Medulla oblongata (tissue), 1 donor: ENCODE measurements around the gene FOXA1.

Source experiments
- DNase-seq: peaks from one replicate; pipeline ENCODE4 v3.0.0-alpha.2; 2015; ENCODE audit errors: extremely low spot score

Gene FOXA1

DNA sequence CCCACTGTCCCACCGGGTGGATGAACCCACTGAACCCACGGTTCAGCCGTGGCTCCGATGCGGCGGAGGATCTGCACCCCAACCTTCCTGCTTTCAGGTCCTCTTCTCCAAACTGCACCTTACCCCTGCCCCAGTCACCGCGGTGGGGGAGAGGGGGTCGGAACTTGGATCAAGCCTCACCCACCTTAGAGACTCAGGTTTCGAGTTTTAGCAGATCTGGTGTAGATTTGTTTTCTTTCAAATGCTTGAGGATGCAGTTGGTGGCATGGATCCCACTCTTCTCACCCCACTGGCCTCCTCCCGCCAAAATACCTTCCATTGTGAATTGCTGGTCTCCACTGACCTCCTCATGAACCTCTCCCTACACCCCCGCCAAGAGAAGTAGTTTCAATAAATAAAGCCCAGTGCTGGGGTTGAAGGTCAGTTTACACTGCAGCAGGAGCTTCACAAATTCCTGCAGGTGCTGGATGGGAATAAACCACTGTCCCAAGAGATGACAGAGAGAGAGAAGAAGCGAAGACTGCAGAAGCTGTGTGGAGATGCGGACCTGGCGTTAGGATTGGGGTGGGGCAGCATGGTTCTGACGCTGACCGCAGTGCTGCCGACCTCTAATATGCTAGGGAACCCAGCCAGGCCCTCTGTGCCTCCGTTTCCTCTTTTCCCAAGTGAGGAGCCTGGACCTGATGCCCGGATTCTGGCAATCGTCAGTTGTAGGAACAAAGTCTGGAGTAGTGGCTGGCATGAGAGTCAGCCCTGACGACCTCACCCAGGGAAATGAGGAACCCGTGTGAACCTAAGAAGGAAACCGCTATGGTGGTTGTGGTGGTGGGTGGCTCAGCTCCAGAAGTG is 7.8 kb upstream of the FOXA1 start:
- DNase-seq: no peak

DNA sequence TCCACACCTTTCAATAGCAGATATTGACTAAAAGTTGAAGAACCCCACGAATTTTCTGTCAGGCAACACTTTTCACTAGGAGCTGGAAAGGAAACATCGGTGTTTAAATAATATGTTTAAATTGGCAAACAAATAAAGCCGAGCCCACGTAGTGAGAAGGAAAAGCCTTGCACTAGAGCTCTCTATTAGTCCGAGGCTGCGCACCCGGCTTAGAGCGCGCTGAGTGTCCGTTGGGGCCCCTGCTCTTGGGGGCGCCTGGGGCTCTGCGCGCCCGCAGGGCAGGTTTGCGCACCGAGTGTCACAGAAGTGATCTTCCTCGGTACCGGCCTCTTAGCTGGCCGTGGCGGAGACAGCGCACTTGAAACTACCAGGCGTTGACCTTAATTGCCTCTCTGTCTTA is 6.8 kb upstream of the FOXA1 start:
- no peak for DNase-seq

DNA sequence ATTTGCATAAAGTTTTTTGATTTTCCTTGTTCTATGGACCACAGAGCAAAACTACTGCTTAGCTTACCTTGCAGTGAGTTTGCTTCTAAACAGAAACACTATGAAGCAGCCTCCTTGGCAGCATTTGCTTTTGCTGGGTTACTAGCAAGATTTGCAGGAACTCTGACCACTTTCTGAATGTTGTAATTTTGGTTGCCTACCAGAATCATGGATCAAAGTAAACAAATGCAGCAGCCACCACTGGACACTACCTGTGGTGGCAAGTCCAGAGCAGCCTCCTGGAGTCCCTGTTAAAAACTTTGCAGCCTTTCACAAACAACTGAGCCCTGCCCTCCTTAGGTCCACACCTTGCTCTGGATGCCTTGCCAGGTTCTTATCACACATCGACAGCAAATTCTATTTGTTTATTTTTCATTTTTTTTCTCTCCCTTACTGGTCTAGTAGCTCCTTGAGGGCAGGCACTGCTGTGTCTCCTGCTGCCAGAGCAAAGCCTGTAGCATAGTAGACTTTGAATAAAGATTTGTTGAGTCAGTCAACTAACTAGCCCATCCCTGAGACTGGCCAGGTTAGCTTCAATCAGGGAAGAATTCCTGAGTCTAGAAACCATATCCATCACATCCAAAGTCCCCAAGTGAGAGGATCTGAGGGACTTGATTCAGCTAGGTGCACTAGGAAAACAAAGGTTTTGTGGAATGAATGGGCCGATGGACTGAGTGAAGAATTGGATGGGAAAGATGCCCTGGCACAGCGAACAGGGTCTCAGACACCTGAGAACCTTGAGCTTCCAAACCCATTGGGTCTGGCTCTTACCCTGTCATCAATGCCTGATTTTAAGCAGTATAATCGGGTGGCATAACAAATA is 6.1 kb upstream of the FOXA1 start:
- DNase-seq: no peak

- no peak for DNase-seq
Observed at GRCh38 chr14:37599507-37600368, 4.7 kb upstream of the FOXA1 start.

DNA sequence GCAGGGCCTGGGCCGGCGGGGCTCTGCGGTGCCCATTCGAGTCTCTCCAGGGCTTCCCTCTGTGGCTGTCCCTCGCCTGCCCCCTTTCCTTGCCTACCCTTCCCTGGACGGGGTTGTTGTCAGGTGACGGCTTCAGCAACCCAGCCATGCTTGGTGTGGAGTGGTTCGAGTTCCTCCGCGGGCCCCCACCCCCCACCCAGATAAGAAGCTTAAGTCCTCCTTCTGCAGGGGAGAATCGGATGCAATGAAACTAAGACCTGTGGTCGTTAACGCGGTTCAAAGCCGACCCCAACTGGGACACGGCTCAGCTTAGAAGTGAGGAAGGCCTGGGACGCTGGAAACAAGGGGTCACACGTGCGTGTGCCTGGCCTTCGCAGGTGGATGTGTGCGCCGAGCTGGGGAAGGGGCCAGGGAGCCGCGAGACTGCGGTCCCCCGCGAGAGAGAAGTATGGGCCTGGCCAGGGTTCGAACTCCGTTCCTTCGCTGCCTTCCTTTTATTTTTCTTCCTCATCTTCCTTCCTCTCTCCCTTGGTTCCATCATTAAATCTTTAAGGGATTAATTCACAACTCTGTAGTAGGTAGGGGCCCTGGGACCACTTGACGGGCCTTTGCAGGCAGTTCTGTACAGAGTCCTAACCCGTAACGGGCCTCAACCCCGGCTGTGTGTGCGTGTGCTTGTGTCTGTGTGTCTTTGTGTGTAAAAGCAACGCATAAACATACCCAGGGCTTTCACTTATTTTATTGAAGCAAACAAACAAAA is 3.9 kb upstream of the FOXA1 start:
- DNase-seq: no peak

DNA sequence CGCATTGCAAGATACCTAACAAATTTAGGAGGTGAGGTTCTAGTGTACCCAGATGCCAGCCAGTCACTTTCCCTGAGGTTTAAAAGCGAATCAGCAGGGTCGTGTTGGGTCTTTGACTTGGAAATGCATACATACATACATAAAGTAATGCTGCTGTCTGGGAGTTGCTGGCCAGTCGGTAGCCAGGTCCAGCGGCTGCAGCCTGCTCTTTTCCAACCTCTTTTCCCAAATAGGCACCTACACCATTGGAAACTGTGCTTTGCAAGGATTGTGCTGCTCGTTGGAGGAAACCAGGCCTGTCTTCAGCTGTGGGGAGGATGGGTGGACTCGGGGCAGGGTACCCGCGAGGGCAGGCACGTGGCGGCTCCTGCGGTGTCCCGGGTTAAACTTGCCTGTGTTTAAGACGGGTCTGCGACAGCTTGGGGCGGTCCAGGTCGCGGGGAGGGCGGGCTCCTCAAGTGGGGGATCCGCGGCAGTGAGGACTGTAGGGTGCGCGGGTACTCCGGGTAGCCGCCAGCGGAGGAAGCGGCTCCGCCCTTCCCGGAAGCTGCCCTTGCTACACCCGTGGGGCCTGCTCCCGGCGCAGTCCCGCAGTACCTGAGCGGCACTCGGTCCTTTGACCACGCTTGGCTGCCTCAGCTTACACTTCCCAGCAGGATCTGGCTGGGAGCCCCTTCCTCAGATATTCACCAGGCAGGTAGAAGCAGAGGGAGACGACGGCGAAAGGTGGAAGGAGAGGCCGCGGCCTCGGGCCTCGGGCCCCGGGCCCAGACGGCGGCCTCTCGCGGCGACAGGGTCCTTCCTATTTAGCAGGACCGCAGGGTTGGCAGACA is 3.1 kb upstream of the FOXA1 start:
- DNase-seq: no peak

- no peak for DNase-seq
Observed at GRCh38 chr14:37597538-37597913, 2.5 kb upstream of the FOXA1 start.

GRCh38 chr14:37596790-37597472 is 1.9 kb upstream of the FOXA1 start:
- DNase-seq: no peak

DNA sequence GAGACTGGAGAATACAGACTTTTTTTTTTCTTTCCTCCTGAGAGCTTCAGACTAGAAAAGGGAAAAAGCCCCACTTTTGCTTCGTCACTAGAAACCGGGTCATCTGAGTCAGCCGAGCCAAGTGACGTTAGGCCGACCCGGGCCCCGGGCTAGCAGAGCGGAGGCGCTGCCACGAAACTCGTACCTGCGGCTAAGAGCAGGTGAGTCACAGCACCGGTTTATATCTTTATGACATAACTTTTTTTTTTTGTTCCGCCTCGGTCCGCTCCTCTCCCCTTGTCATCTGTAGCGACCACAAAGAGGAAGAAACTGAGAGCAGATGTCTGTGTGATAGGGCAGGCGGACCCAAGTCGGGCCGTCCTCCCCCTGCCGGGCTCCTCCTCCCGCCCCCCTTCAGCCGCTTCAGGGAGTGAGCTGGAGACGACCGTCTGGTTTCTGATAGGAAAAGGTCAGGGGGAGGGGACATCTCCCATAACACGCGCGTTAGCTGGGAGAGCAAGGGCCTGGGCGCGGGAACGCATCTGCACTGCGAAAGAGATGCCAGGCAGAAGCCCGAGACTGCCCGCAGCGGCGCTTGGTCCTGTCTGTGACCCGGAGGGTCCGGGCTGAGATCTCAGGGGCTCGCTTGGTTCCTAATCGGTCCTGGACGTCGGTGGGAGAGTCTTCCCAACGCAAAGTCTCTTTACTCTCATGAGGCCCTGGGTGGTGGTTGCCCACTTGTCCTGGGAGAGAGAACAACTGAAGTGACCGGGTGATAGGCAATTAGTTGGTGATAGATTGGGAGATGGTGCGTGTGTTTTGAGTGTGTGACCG is 966 bp upstream of the FOXA1 start:
- no peak for DNase-seq

DNA sequence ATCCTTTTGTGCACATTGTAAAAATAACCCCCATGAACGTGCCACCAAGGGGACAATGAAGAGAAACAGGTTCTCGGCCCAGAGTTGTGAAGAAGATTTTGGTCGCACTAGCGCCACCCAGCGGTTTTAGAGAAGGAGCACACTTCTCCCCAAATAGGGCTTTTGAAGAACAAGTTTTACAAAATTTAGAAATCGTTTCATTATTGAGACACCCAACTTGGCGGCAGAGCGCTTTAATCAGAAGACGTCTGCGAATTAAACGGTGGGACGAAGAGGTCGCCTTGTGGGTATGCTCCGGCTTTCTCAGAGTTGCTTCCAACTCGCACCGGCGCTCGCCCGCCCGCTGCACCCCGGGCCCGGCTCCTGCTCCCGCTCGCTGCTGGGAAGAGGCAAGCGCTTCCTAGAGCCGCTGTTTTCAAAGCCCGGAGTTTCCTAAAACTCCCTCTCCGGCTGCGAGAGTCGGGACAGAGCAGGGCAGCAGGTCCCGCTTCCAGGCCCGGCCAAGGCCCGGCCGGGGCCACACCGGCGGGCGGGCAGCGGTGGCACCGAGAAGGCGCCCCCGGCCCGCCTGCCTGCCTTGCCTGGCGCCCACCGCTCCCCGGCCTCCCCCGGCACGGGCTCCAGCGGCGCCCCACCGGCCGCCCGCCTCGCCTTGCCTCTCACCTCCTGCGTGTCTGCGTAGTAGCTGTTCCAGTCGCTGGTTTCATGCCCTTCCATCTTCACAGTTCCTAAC is 645 bp downstream of the FOXA1 start:
- peak; percentile 78 for DNase-seq

DNA sequence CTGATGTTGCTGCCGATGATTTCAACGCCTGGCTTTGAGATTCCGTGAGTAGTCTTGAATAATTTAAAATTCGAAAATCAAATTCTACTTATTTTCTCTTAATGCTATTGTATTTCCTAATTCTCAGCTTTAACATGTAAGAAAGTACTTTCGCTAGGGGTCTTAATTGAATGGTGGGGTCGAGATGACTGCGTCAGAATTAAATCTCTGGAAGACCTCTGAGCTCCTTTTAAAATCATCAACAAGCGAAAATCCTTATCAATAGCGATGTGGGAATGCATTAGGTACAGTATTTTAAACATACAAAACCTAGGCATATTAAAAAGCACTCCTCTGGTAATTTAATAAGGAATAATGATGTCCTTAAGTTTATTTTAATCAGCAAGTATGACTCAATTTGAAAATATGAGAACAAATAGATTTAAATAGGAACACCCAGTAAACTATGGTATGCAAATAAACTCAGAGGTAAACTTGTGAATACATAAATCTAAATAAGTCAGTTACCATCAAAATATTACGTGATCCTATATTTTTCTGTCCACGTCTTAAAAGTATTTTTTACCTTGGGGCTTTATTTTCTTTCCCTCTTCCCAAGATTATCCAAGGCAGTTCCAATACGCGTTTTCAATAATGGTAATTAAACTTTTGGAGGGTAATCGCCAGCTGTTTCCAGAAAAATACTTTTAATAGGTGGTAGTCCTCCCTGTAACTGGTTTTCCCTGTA is 1.4 kb downstream of the FOXA1 start:
- no peak for DNase-seq

DNA sequence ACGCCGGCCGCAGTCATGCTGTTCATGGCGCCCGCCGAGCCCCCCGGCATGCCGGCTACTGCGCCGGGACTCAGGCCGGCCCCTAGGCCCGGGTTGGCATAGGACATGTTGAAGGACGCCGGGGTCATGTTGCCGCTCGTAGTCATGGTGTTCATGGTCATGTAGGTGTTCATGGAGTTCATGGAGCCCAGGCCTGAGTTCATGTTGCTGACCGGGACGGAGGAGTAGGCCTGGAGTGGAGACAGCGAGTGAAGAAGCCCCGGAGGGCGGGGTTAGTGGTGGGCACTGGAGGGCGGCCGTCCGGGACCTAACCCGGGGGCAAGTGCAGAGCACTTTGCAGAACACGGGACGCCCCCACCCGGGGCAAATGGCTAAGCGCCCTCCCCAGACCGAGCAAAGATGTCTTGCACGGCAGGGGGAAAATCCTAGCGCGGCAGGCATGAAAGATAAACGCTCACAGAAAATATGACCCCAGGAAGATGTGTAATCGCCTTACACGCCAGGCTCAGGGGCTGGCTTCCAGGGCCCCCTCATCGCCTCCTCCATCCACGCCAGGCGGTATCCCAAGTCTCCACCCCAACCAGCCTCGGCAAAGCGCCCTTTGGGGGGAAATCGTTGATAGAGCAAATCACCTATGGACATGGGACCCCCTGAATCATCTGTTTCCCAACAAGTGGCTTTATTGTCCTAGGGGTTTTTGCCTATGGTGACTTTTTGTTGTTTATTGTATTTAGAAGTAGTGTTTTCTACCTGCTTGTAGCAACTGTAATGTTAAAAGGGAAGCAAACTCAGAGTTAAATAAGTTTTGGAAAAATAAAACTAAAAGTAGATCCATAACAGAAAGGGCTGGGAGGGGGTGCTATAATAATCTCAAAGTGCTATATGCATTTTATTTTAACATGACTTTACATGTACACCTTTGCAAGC is 2.3 kb downstream of the FOXA1 start:
- DNase-seq: no peak

DNA sequence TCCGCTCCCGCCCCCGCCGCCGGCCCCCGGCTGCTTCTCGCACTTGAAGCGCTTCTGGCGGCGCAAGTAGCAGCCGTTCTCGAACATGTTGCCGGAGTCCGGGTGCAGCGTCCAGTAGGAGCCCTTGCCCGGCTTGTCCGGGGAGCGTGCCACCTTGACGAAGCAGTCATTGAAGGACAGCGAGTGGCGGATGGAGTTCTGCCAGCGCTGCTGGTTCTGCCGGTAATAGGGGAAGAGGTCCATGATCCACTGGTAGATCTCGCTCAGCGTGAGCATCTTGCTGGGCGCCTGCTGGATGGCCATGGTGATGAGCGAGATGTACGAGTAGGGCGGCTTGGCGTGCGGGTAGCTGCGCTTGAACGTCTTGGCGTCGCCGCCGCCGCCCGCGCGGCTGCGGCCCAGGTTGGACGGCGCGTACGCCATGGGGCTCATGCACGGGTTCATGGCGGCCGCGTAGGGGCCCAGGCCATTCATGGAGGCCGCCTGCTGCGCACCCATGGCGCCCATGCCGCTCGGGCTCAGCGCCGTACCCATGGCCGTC is 3.0 kb downstream of the FOXA1 start:
- no peak for DNase-seq

- DNase-seq: no peak
Observed at GRCh38 chr14:37591311-37591940, 3.6 kb downstream of the FOXA1 start.

- no peak for DNase-seq
Observed at GRCh38 chr14:37590428-37591139, 4.5 kb downstream of the FOXA1 start.
